ENCODE results near the gene MRPL53.

Gene MRPL53

DNA sequence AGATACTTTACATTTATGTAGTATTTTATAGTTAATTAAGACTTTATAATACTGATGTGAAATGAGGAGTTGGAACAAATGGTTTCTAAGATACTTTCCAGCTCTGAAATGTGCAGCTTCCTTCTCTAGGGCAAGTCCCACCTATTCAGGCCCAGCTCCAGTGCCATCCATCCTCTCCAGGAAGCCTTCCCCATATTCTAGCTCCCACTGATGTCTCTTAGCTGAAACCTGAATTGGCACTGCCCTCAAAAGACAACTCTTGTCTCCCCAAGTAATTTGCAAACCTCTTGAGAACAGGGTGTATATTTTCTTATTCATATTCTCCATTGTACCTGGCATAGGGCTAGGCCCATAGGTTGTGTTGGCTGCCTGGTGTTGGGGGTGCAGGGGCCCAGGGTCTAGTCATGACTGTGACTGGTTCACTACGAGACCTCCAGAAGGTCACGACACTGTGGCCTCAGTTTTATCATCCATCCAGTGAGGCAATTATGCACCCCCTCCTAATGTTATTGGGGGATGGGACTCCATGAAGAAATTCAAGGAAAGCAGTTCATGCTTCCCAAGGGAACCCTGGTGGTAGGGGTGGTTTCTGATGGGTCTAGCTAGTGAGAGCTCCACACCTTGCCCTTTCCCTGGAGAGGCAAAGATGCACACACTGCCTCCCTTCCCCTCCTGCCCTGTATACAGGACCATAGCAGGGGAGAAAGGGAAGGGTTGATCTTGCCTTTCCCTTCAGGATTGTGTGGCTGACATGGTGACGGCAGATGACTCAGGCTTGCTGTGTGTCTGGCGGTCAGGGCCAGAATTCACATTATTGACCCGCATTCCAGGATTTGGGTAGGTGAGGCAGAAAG is 48.1 kb downstream of the MRPL53 start:
- DNase-seq, result no peak

DNA sequence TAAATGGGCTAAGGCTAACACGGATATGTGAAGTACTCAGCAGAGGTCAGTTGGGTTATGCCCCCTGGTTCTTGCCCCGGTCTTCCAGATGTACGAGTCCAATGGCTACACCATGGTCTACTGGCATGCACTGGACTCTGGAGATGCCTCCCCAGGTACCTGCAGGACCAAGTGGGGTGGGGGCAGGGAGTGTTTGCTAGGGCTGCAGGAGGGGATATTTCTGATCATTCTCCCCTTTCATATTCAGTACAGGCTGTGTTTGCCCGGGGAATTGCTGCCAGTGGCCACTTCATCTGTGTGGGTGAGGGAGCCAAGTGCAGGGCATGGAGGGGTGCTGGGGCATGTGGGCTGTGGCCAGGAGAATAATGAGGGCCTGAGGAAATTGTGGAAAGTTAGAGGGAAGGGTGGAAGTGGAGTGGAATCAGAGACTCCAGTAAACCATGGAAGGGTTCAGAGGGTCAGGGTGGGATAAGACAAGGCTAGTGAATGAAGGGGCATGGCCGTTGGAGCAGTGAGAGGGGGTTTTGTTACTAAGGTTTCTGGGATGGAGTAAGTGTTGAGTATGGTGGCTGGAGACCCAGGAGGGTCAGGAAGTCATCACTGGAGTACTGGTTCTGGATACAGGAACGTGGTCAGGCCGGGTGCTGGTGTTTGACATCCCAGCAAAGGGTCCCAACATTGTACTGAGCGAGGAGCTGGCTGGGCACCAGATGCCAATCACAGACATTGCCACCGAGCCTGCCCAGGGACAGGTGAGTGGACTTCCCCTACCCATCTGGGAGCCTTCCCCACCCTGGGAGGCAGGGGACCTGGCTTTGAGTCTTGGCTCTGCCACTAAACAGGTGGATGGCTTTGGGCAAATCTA is 49.0 kb downstream of the MRPL53 start:
- no peak for DNase-seq
